GM23338 (cell line): ENCODE results near the gene LILRB5. TPM values are rescaled to one million over a fixed set of nuclear protein-coding genes. Genes with fewer than 3 reads are reported as not detected.

Experiments used
- ATAC-seq: fragments of 200-7000 bp; cut with Tn5 transposase; 3 replicates; pipeline ENCODE4 v1.9.1; 2020
- DNase-seq: peaks from one replicate; pipeline ENCODE4 v3.0.0-alpha.2; 2015; ENCODE audit warnings: low spot score
- H2AFZ ChIP-seq: fragments of 200-600 bp; sonication (generic); 2 replicates; pipeline ENCODE4 v1.8.0; 2016; ENCODE audit warnings: antibody characterized with exemption, mild to moderate bottlenecking, moderate library complexity
- H3F3A ChIP-seq: fragments of 200-600 bp; sonication (generic); replicated peaks from 2 replicates; pipeline ENCODE4 v1.8.0; 2017; ENCODE audit warnings: antibody characterized with exemption, mixed run types, low read depth
- H3K27ac ChIP-seq: fragments of 200-600 bp; sonication (generic); 2 replicates; pipeline ENCODE4 v1.6.1; 2016; ENCODE audit warnings: low read depth
- H3K27me3 ChIP-seq: fragments of 200-600 bp; sonication (generic); 2 replicates; pipeline ENCODE4 v1.8.0; 2016; ENCODE audit warnings: mild to moderate bottlenecking, mixed run types, moderate library complexity; ENCODE audit not compliant: insufficient read depth
- H3K36me3 ChIP-seq: fragments of 200-600 bp; sonication (generic); 2 replicates; pipeline ENCODE4 v1.8.0; 2016; ENCODE audit warnings: mild to moderate bottlenecking; ENCODE audit not compliant: insufficient read depth
- H3K4me1 ChIP-seq: fragments of 200-600 bp; sonication (generic); 2 replicates; pipeline ENCODE4 v1.8.0; 2016; ENCODE audit warnings: mild to moderate bottlenecking, moderate library complexity; ENCODE audit not compliant: insufficient read depth
- H3K4me2 ChIP-seq: fragments of 200-600 bp; sonication (generic); 2 replicates; pipeline ENCODE4 v1.7.1; 2017; ENCODE audit warnings: mixed run types
- H3K4me3 ChIP-seq: fragments of 200-600 bp; sonication (generic); 2 replicates; pipeline ENCODE4 v1.6.1; 2016; ENCODE audit warnings: mixed run types
- H3K79me2 ChIP-seq: fragments of 200-600 bp; sonication (generic); replicated peaks from 2 replicates; pipeline ENCODE4 v1.8.0; 2017; ENCODE audit warnings: mild to moderate bottlenecking; ENCODE audit not compliant: insufficient read depth
- H3K9me2 ChIP-seq: fragments of 200-600 bp; sonication (generic); 2 replicates; pipeline ENCODE4 v1.8.0; 2017; ENCODE audit not compliant: insufficient read depth
- H4K20me1 ChIP-seq: fragments of 200-600 bp; sonication (generic); replicated peaks from 2 replicates; pipeline ENCODE4 v1.8.0; 2017; ENCODE audit warnings: mild to moderate bottlenecking; ENCODE audit not compliant: insufficient read depth
- H3K27ac Mint-ChIP-seq: 2 replicates; pipeline ENCODE4 v1.8.0; 2020; ENCODE audit warnings: inconsistent platforms, mild to moderate bottlenecking, moderate library complexity, mixed read lengths
- H3K27me3 Mint-ChIP-seq: 3 replicates; pipeline ENCODE4 v1.8.0; 2022; ENCODE audit warnings: low read depth, mild to moderate bottlenecking, moderate library complexity, mixed read lengths, inconsistent platforms; ENCODE audit not compliant: insufficient read depth, poor library complexity
- H3K36me3 Mint-ChIP-seq: 3 replicates; pipeline ENCODE4 v1.8.0; 2021; ENCODE audit warnings: low read depth, mild to moderate bottlenecking, inconsistent platforms, moderate library complexity, mixed read lengths
- H3K4me1 Mint-ChIP-seq: 3 replicates; pipeline ENCODE4 v1.8.0; 2020; ENCODE audit warnings: mild to moderate bottlenecking, inconsistent platforms, mixed read lengths
- H3K4me3 Mint-ChIP-seq: 3 replicates; pipeline ENCODE4 v1.8.0; 2021; ENCODE audit warnings: moderate library complexity, mild to moderate bottlenecking, inconsistent platforms, mixed read lengths
- H3K9me3 Mint-ChIP-seq: 3 replicates; pipeline ENCODE4 v1.8.0; 2020; ENCODE audit warnings: moderate library complexity, mild to moderate bottlenecking, inconsistent platforms, mixed read lengths
- CREB1 ChIP-seq: fragments of 250-450 bp; sonication (Bioruptor Pico); IDR thresholded peaks from 2 replicates; pipeline ENCODE4 v1.5.0; 2020; ENCODE audit warnings: low read depth, mild to moderate bottlenecking, moderate library complexity
- CTCF ChIP-seq, 2 experiments: fragments of 200-600 bp in 1 of 2; sonication (generic) in 1 of 2; conservative IDR thresholded peaks; 2 replicates each; pipeline versions ENCODE4 v1.5.1 to v1.6.1; 2016 to 2017; ENCODE audit warnings: antibody characterized with exemption in 2 of 2, low read depth in 2 of 2, mild to moderate bottlenecking in 2 of 2, moderate library complexity in 1 of 2
- EZH2phosphoT487 ChIP-seq: fragments of 200-600 bp; sonication (generic); IDR thresholded peaks from one replicate; pipeline ENCODE4 v1.8.1; 2018; ENCODE audit warnings: antibody characterized with exemption; ENCODE audit not compliant: unreplicated experiment
- JUNB ChIP-seq: IDR thresholded peaks from one replicate; pipeline ENCODE4 v1.6.1; 2016; ENCODE audit warnings: antibody characterized with exemption; ENCODE audit not compliant: unreplicated experiment
- NANOG ChIP-seq: IDR thresholded peaks from 2 replicates; pipeline ENCODE4 v1.6.1; 2016; ENCODE audit warnings: antibody characterized with exemption, borderline replicate concordance
- POLR2AphosphoS5 ChIP-seq: IDR thresholded peaks from 2 replicates; pipeline ENCODE4 v1.6.1; 2016; ENCODE audit warnings: antibody characterized with exemption, low read depth
- REST ChIP-seq: IDR thresholded peaks from one replicate; pipeline ENCODE4 v1.6.1; 2018; ENCODE audit warnings: antibody characterized with exemption; ENCODE audit not compliant: unreplicated experiment
- STAT1 ChIP-seq: IDR thresholded peaks from one replicate; pipeline ENCODE4 v1.6.1; 2016; ENCODE audit warnings: antibody characterized with exemption; ENCODE audit not compliant: unreplicated experiment
- ZNF114 ChIP-seq: fragments of 250-450 bp; sonication (Bioruptor Pico); IDR thresholded peaks from 2 replicates; pipeline ENCODE4 v1.5.0; 2020; ENCODE audit warnings: mild to moderate bottlenecking, moderate library complexity
- ZNF331 ChIP-seq: fragments of 250-450 bp; sonication (Bioruptor Pico); IDR thresholded peaks from 2 replicates; pipeline ENCODE4 v1.5.0; 2020; ENCODE audit warnings: low read depth, mild to moderate bottlenecking, moderate library complexity
- ZNF462 ChIP-seq: fragments of 250-450 bp; sonication (Bioruptor Pico); IDR thresholded peaks from 2 replicates; pipeline ENCODE4 v1.5.0; 2020; ENCODE audit warnings: mild to moderate bottlenecking, moderate library complexity
- polyA plus RNA-seq: library from polyadenylated mRNA; unstranded; fragments of >200 nt; fragmentation: Nextera tagmentation; extraction: Ambion mirVana; gene quantifications from 2 replicates; pipeline ENCODE4 v1.2.1, GENCODE V29; 2016
- total RNA-seq: library from RNA; depleted of rRNA; stranded (reverse); fragments of >200 nt; shearing (Covaris generic); gene quantifications from 2 replicates; pipeline ENCODE4 v1.2.3, GENCODE V29; 2014
- TF ChIP-seq, protein P1 (sequence below): IDR thresholded peaks from 2 replicates; pipeline ENCODE4 v1.6.1; 2016; ENCODE audit warnings: antibody characterized with exemption

Gene LILRB5
- total and polyA plus RNA-seq, 2 experiments from 2014 or later, result not detected

DNA sequence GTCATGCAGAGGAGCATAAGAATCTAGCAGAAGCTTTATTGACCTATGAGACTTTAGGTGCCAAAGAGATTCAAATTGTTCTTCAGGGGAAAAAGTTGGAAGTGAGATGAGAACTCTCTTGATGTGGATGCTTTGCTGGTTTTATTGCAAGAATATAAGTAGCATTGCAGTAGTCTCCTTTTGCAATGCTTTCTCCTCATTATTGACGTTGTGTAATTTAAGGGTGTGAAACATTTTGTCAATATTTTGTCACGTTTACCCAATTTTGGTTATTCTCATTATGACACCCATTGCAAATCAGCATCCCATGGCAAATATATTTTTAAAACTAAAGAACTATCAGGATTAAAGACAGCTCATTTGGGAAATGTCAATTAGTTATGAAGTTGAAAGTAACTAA, 11.9 kb upstream of the LILRB5 start:
- H4K20me1 ChIP-seq, result no peaks in the 10 kb centered on the region
- no peak overlapping the region for H3K27ac ChIP-seq
- H3K27ac Mint-ChIP-seq, result no peak overlapping the region
- H3K4me1 ChIP-seq, result no peaks in the 10 kb centered on the region; the same call in 1 of the 2 replicates
- H3K4me2 ChIP-seq, result no peak overlapping the region
- H3K4me1 Mint-ChIP-seq, result peaks cover 5% of the 10 kb centered on the region; the same call in 2 of the 3 replicates
- H3K9me2 ChIP-seq, result no peaks in the 10 kb centered on the region
- no peaks in the 10 kb centered on the region for H3K79me2 ChIP-seq
- no peak for TF ChIP-seq JUNB
- TF ChIP-seq ZNF462 (CRISPR knock-in tag), result no peak
- no peak for TF ChIP-seq CREB1 (CRISPR knock-in tag)
- TF ChIP-seq, protein P1, sequence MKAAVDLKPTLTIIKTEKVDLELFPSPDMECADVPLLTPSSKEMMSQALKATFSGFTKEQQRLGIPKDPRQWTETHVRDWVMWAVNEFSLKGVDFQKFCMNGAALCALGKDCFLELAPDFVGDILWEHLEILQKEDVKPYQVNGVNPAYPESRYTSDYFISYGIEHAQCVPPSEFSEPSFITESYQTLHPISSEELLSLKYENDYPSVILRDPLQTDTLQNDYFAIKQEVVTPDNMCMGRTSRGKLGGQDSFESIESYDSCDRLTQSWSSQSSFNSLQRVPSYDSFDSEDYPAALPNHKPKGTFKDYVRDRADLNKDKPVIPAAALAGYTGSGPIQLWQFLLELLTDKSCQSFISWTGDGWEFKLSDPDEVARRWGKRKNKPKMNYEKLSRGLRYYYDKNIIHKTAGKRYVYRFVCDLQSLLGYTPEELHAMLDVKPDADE, result no peak
- TF ChIP-seq EZH2phosphoT487, result no peak
- no peak for TF ChIP-seq NANOG
- no peak for TF ChIP-seq STAT1
- TF ChIP-seq CTCF (conservative IDR thresholded peaks at IDR 0.05; ENCODE audit: low read depth in 2 of 2), result no peak
- no peak for TF ChIP-seq ZNF331 (CRISPR knock-in tag)
- TF ChIP-seq REST, result no peak
- TF ChIP-seq ZNF114 (CRISPR knock-in tag), result no peak
- no peak for TF ChIP-seq POLR2AphosphoS5
- no peaks in the 10 kb centered on the region for H3K36me3 Mint-ChIP-seq
- H3K9me3 Mint-ChIP-seq, result no peaks in the 10 kb centered on the region; the same call in 2 of the 3 replicates
- no peaks in the 10 kb centered on the region for H3K27me3 Mint-ChIP-seq
- H3K4me3 Mint-ChIP-seq, result no peak overlapping the region
- DNase-seq, result no peak
- no peak for ATAC-seq
- H3K4me3 ChIP-seq, result no peak overlapping the region
- no peaks in the 10 kb centered on the region for H3F3A ChIP-seq
- no peaks in the 10 kb centered on the region for H3K36me3 ChIP-seq
- no peaks in the 10 kb centered on the region for H3K27me3 ChIP-seq
- no peak overlapping the region for H2AFZ ChIP-seq
